Mononuclear cell (primary cell): ENCODE data around the gene BCO2. TPM values are rescaled to one million over a fixed set of nuclear protein-coding genes. Genes with fewer than 3 reads are reported as not detected.

Experiments used
- H3K27me3 ChIP-seq: 2 replicates; pipeline ENCODE4 v1.6.0; 2011; ENCODE audit warnings: low read length, control low read depth; ENCODE audit not compliant: insufficient read depth
- H3K4me1 ChIP-seq: 2 replicates; pipeline ENCODE4 v1.5.1; 2011; ENCODE audit warnings: mild to moderate bottlenecking, low read length, control low read depth; ENCODE audit not compliant: insufficient read depth
- H3K4me3 ChIP-seq: 2 replicates; pipeline ENCODE4 v1.5.1; 2011; ENCODE audit warnings: mild to moderate bottlenecking, low read length, moderate library complexity
- H3K9me3 ChIP-seq: 2 replicates; pipeline ENCODE4 v1.5.1; 2011; ENCODE audit warnings: low read depth, mild to moderate bottlenecking, control low read depth, low read length
- total RNA-seq: library from RNA; depleted of rRNA; stranded (reverse); fragments of >200 nt; gene quantifications from one replicate; pipeline ENCODE4 v1.2.3, GENCODE V29; 2012

The BCO2 gene
- total RNA-seq, 1 donor: 1.4 TPM

DNA sequence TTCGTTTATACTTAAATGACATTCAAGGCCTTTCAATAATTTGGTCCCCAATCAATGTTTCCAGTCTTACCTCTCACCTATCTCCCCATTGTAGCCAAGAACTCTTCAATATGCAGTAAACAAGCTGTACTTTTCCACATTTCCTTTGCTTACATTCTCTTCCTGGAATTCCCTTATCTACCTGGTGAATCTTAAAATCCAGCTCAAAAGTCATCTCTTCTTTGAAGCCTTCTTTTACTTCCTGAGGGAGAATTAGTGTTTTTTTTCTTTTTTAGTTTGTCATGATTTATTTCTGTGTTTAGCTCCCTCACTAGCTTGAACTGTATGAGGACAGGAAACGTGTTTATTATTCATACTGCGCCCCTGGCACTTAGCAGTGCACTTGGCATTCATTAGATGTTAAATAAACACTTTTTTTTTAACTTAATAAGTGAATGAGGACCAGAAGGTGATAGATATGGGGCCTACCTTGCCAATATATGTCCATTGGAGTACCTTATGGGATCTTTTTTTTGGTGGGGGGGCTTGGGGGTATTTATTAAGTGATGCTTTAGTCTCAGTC lies 46.0 kb downstream of the BCO2 start:
- peaks cover 10% of the 10 kb centered on the region for H3K4me1 ChIP-seq
- H3K4me3 ChIP-seq: no peak overlapping the region
- no peaks in the 10 kb centered on the region for H3K9me3 ChIP-seq
- no peaks in the 10 kb centered on the region for H3K27me3 ChIP-seq

DNA sequence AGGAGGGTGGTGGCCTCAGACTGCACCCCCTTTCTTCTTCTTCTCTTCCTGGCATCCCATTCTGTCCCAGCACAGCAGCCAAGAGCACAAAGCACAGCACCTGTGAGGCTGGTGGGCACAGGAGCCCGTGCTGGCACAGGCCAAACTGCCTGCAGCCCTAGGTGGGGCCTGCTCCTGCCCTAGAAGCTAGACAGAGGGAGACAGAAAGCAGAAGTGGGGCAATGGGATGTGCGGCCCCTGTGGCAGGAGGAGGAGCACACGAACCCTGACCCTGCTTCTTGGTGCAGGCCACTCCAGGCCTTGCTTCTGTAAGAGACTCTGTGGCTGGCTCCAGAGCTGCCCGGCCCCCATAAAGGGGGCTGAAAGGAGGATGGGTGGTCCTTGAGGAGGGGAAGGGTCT lies 47.0 kb downstream of the BCO2 start:
- Histone ChIP-seq H3K4me1 (peaks cover 16% of the 10 kb centered on the region), H3K27me3 (no peaks in the 10 kb centered on the region), H3K9me3 (no peaks in the 10 kb centered on the region), H3K4me3 (no peak overlapping the region)

DNA sequence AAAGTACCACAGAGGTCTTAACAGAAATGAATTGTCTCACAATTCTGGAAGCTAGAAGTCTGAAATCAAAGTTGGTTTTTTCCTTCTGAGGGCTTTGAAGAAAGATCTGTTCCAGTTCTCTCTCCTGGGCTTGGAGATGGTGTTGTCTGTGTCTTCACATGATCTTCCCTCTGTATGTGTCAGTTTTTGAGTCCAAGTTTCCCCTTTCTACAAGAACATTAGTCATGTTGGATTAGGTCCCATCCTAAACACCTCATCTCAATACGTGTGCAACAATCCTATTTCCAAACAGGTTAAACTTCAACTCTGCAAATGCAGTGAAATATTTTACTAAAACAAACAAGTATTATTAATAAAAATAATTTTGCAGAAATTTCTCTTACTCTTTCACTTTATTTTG lies 47.8 kb downstream of the BCO2 start:
- Histone ChIP-seq H3K4me1 (peaks cover 20% of the 10 kb centered on the region), H3K4me3 (no peak overlapping the region), H3K9me3 (no peaks in the 10 kb centered on the region), H3K27me3 (no peaks in the 10 kb centered on the region)

DNA sequence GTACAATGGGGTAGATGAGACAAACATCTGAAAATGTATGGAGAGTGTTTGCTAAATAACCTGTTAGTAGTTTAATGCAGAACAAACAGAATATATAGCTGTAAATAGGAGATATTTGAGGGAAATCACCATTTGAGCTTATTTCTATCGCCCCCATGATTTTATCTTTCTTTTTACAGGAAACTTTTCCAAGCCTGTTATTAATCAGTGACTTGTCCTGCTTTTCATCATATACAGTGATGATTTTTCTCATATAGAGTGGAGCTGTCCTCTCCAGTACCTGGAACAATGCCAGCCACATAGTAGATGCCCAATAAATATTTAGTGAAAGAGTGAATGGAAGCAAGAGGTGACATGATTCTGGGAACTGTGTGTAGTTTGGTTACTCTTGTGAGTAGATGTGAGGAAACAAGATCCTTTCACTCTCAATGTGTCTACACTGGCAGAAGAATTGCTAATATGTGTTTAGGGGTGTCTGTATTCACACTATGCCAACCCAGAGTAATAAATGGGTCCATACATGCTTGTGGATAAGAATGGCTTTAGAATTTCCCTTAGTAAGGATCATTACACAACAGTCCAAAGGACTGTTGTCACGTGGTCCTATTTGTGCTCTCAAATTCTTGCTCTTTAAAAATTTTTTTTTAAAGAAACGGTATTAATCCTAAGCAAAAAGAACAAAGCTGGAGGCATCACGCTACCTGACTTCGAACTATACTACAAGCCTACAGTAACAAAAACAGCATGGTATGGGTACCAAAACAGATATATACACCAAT lies 48.6 kb downstream of the BCO2 start:
- H3K4me3 ChIP-seq: no peak overlapping the region
- H3K4me1 ChIP-seq: peaks cover 20% of the 10 kb centered on the region
- no peaks in the 10 kb centered on the region for H3K9me3 ChIP-seq
- no peaks in the 10 kb centered on the region for H3K27me3 ChIP-seq

DNA sequence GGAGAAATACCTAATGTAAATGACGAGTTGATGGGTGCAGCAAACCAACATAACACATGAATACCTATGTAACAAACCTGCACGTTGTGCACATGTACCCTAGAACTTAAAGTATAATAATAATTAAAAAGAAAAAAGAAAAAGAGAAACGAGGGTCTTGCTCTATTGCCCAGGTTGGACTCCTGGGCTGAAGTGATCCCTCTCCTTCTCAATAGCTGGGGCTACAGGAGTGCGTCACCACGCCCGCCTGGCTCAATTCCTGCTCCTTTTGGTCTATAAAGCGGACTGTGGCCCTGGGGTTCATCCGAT lies 50.4 kb downstream of the BCO2 start:
- Histone ChIP-seq H3K4me3 (peak overlapping the region; percentile 59), H3K9me3 (no peaks in the 10 kb centered on the region), H3K4me1 (peaks cover 15% of the 10 kb centered on the region), H3K27me3 (no peaks in the 10 kb centered on the region)

DNA sequence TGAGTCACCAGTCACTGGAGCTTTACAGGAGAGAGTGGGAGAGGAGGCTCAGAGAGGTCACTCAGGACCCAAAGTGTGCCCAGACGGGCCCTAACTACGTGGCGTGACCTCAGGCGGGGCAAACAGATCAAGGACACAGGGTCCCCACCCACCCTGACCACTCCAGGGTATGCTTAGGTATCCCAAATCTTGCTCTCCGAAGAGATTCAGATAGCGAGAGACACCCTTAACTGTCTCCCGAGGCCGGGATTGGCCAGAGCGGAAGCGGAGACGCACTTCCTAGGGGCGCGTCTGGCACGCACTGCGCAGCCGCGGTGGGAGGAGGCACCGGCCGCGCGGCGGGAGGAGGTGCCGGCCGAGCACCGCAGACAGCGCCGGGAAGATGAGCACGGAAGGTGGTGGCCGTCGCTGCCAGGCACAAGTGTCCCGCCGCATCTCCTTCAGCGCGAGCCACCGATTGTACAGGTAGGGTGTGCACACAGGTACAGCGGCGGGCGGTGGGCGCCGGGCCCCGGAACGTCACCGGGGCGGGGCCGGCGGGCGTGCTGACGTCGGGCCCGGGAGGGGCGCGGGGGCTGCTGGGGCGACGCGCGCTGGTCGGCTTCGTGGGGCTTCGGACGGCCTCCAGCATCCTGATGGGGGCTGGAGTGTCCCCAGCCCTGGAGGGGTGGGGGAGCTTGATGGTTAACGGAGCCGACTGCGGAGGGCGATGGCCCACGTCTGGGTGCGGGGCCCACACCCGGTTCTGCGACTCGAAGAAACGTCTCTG lies 50.9 kb downstream of the BCO2 start, which contains the start of gene PTS:
Gene PTS, plus strand, starts transcription at position 367 of the 769 bp plus-strand sequence. Its CDS starts 16 bp downstream, at position 383.
- peaks cover 15% of the 10 kb centered on the region for H3K4me1 ChIP-seq
- peak within 1 kb of the TSS; percentile 59 for H3K4me3 ChIP-seq
- H3K27me3 ChIP-seq: no peaks in the 10 kb centered on the region
- H3K9me3 ChIP-seq: no peaks in the 10 kb centered on the region

DNA sequence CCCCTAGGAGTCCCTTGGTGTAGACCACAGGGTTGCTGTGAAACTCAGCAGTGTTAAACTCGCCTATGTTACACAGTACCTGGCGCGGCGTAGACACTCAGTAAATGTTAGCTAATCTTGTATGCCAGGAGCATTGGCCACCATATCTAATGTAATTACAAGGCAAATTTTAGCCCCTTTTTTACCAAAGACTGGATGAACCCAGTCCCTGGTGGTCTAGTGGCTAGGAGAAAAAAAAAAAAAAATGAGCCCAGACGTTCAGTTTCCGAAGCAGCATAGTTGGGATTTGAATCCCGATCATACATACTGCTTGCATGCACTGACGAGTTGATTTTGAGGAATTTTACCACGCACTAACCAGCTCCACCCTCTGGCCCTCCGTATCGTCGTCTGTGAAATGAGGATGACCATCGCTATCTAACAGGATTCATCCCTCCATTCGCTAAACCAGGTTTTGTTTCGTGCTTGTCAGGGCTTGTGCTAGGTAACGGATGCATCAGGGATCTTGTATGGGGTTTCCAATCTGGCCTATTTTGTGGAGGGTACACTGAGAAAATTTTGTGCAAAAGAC lies 51.6 kb downstream of the BCO2 start:
- no peaks in the 10 kb centered on the region for H3K9me3 ChIP-seq
- no peaks in the 10 kb centered on the region for H3K27me3 ChIP-seq
- peak overlapping the region; percentile 59 for H3K4me3 ChIP-seq
- H3K4me1 ChIP-seq: peaks cover 15% of the 10 kb centered on the region

DNA sequence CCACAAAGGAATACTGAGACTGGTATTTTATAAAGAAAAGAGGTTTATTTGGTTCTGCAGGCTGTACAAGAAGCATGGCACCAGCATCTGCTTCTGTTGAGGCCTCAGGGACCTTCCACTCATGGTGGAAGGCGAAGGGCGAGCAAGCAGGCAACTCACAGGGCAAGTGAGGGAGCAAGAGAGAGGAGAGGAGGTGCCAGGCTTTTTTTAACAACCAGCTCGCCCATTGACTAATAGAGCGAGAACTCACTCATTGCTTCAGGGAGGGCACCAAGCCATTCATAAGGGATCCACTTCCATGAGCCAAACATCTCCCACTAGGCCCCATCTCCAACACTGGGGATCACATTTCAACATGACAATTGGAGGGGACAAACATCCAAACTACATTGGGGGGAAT lies 52.2 kb downstream of the BCO2 start:
- H3K4me3 ChIP-seq: no peak overlapping the region
- peaks cover 15% of the 10 kb centered on the region for H3K4me1 ChIP-seq
- H3K27me3 ChIP-seq: no peaks in the 10 kb centered on the region
- no peaks in the 10 kb centered on the region for H3K9me3 ChIP-seq

DNA sequence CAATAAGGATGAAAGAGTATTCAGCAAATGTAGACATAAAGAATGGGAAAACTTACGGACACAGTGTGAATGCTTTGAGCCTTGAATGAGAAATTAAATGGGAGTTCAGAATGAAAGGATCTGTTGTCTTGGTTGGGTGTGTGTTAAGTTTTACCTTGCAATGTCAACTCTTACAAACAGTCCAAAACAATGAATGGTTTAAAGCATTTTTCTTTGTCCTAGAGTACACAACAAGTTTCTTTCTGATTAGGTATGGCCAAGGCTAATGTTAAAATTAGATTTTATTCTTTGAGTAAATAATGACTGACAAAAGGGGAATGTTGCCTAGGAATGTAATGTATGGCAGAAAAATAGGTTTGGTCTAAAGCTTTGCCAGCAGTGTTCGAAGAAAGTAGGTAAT lies 53.4 kb downstream of the BCO2 start:
- Histone ChIP-seq H3K4me1 (peaks cover 15% of the 10 kb centered on the region), H3K9me3 (no peaks in the 10 kb centered on the region), H3K27me3 (no peaks in the 10 kb centered on the region), H3K4me3 (no peak overlapping the region)

DNA sequence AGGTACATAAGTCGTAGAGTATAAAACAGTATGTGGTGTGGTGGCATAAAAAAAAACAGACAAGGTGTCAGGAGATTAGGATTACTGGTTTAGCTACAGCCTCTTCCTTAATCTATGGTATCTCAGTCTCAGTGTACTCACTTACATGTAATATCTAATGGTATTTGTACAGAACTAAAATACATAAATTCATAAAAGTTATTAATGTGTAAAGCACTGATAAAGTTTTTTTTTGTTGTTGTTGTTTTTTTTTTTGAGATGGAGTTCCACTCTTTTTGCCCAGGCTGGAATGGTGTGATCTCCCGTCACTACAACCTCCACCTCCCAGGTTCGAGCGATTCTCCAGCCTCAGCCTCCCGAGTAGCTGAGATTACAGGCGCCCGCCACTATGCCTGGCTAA lies 53.8 kb downstream of the BCO2 start:
- Histone ChIP-seq H3K9me3 (no peaks in the 10 kb centered on the region), H3K4me3 (no peak overlapping the region), H3K27me3 (no peaks in the 10 kb centered on the region), H3K4me1 (peaks cover 15% of the 10 kb centered on the region)

DNA sequence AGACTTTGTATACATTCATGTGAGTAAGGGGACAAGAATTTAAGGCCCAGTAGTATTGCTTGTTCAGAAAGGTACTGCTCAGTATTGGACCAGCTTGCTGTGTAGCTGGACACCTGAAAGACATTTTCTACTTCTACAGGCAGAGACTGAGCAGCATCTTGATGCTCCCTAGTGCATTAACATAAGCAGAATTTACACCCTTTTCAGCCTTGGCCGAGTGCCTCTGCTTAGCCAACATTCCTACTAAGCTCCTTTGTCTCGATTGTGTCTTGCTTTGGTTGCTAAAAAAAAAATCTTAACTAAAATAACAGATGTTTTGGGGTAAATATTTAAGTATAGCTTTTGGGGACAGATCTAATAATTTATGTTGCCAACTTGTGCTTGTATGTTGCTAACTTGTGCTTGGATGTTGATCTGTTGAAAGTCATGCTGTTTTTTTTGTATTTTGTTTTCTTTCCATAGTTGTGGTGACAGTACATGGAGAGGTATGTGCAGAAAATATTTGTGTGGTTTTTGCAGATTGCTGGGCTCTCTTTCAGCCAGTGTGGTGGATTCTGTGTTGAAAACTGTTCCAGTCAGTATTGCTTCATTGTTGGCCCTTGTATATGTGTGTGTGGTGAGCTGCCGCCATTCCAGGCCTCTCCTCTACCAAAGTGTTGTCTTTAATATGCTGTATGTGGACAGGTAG lies 54.6 kb downstream of the BCO2 start:
- H3K4me3 ChIP-seq: no peak overlapping the region
- no peaks in the 10 kb centered on the region for H3K27me3 ChIP-seq
- no peaks in the 10 kb centered on the region for H3K9me3 ChIP-seq
- peaks cover 15% of the 10 kb centered on the region for H3K4me1 ChIP-seq

DNA sequence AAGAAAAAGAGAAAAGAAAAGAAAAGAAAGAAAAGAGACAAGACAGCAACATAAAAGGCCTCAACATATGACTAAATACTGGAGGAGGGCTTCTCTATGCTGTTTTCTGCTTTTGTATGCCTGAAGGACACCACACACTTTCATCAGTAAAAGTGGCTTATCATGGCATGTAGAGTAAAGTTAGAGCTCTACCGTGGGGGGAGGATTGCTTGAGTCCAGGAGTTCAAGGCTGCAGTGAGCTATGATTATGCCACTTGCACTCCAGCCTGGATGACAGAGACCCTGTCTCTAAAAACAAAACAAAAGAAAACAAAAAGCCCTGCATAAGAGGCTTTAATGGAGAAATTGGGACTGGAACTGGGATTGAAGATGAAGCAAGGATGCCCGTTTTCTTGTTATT lies 56.6 kb downstream of the BCO2 start:
- Histone ChIP-seq H3K27me3 (no peaks in the 10 kb centered on the region), H3K9me3 (no peaks in the 10 kb centered on the region), H3K4me1 (peaks cover 8% of the 10 kb centered on the region), H3K4me3 (no peak overlapping the region)

DNA sequence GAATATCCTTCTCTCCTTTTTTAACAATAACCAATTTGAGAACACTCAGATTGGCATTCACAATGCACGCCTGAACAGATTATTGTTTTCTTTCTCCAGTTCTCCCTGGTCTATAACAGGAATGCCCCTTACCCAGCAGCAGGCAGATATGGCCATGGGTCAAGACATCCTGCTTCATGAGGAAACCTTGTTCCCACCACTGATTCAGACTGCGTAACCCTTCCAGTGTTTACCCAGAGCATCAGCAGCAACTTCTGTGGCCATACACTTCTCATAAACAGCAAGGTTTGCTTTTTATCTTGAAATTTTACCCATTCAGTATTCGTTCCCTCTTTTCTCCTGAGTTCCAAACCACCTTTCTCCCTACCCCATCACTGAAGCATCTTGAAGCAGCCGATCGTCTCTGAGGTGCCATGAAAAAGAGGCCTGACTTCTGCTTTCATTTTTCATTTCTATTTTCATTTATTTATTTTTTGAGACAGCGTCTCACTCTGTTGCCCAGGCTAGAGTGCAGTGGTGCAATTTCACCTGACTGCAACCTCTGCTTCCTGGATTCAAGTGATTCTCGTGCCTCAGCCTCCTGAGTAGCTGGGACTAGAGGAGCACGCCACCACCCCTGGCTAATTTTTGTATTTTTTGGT lies 60.6 kb downstream of the BCO2 start:
- no peaks in the 10 kb centered on the region for H3K4me1 ChIP-seq

DNA sequence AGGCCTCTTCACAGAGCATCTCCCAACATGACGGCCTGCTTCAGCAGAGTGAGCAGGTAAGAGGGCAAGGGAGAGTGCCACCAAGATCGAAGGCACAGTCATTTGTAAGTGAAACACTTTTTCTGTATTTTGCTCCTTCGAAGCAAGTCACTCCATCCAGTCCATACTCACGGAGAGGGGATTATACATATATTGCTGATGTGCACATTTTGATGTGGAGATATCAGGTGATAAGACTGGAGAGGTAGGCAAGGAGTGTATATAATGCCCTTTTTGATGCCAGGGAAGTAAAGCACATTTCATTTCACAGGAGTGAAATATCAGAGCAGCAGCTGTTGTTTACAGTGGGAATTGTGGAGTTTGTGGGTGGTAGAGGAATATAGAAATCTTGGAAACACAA lies 62.1 kb downstream of the BCO2 start:
- H3K4me3 ChIP-seq: no peak overlapping the region
- no peaks in the 10 kb centered on the region for H3K9me3 ChIP-seq
- no peaks in the 10 kb centered on the region for H3K4me1 ChIP-seq
- H3K27me3 ChIP-seq: no peaks in the 10 kb centered on the region

More for the DNA sequence above, 60.6 kb downstream of the BCO2 start:
- no peaks in the 10 kb centered on the region for H3K9me3 ChIP-seq
- H3K27me3 ChIP-seq: no peaks in the 10 kb centered on the region
- no peak overlapping the region for H3K4me3 ChIP-seq
